Effector memory CD8-positive, alpha-beta T cell (primary cell): ENCODE results near the gene KATNBL1.
"Not testable (repeated sequence)": the region's sequence is repeated elsewhere in the genome, so short reads cannot be mapped to it uniquely, and the experiment has no call there.

ENCODE experiments used
- ATAC-seq: fragments of 150-1000 bp; cut with Tn5 transposase; replicated peaks from 2 replicates; pipeline ENCODE4 v1.10.0; 2021; ENCODE audit warnings: mild to moderate bottlenecking, moderate library complexity
- DNase-seq, 3 experiments: peaks; one replicate each; pipeline ENCODE4 v3.0.0; 2021
- H3K27ac Mint-ChIP-seq, 2 donors: one replicate each; pipeline ENCODE4 v1.8.0; 2022; ENCODE audit warnings: mild to moderate bottlenecking in 2 of 2, mixed read lengths in 2 of 2, moderate library complexity in 2 of 2
- H3K27me3 Mint-ChIP-seq, 2 donors: one replicate each; pipeline ENCODE4 v1.8.0; 2022; ENCODE audit warnings: mixed read lengths in 2 of 2
- H3K36me3 Mint-ChIP-seq: one replicate; pipeline ENCODE4 v1.8.0; 2022; ENCODE audit warnings: mild to moderate bottlenecking, moderate library complexity, mixed read lengths; ENCODE audit not compliant: insufficient read depth
- H3K4me1 Mint-ChIP-seq, 2 donors: one replicate each; pipeline ENCODE4 v1.8.0; 2022; ENCODE audit warnings: low read depth in 2 of 2, mixed read lengths in 2 of 2
- H3K4me3 Mint-ChIP-seq, 2 donors: one replicate each; pipeline ENCODE4 v1.8.0; 2022; ENCODE audit warnings: mild to moderate bottlenecking in 2 of 2, mixed read lengths in 2 of 2, moderate library complexity in 2 of 2
- H3K9me3 Mint-ChIP-seq, 2 donors: one replicate each; pipeline ENCODE4 v1.8.0; 2022; ENCODE audit warnings: mixed read lengths in 2 of 2

Gene KATNBL1

GRCh38 chr15:34121786-34122185 lies 88.1 kb downstream of the KATNBL1 start:
- not testable (repeated sequence) for DNase-seq, H3K9me3 Mint-ChIP-seq, ATAC-seq, H3K36me3 Mint-ChIP-seq, H3K4me3 Mint-ChIP-seq, H3K4me1 Mint-ChIP-seq, H3K27ac Mint-ChIP-seq
- peaks cover 24 to 37% of the 10 kb centered on the region in 2 donors for H3K27me3 Mint-ChIP-seq

- ATAC-seq, H3K4me3 Mint-ChIP-seq, H3K4me1 Mint-ChIP-seq, H3K36me3 Mint-ChIP-seq, DNase-seq, H3K27ac Mint-ChIP-seq, H3K9me3 Mint-ChIP-seq: not testable (repeated sequence)
- H3K27me3 Mint-ChIP-seq, result peaks cover 27 to 37% of the 10 kb centered on the region in 2 donors
Observed at GRCh38 chr15:34120420-34120819, 89.5 kb downstream of the KATNBL1 start.

GRCh38 chr15:34119291-34119690 lies 90.6 kb downstream of the KATNBL1 start:
- no peaks in the 10 kb centered on the region for H3K9me3 Mint-ChIP-seq
- H3K4me1 Mint-ChIP-seq, result no peaks in the 10 kb centered on the region
- DNase-seq (no peak), ATAC-seq (no peak)
- H3K4me3 Mint-ChIP-seq, result no peak overlapping the region
- no peak overlapping the region for H3K27ac Mint-ChIP-seq
- H3K36me3 Mint-ChIP-seq, result no peaks in the 10 kb centered on the region
- H3K27me3 Mint-ChIP-seq, result peaks cover 32 to 46% of the 10 kb centered on the region in 2 donors

GRCh38 chr15:34116620-34117019 lies 93.3 kb downstream of the KATNBL1 start:
- DNase-seq (no peak), ATAC-seq (no peak)
- peaks cover 3% of the 10 kb centered on the region for H3K36me3 Mint-ChIP-seq
- H3K4me1 Mint-ChIP-seq, result no peaks in the 10 kb centered on the region
- H3K9me3 Mint-ChIP-seq, result no peaks in the 10 kb centered on the region
- H3K4me3 Mint-ChIP-seq, result no peak overlapping the region
- H3K27me3 Mint-ChIP-seq, result peaks cover 46 to 55% of the 10 kb centered on the region in 2 donors
- H3K27ac Mint-ChIP-seq, result no peak overlapping the region

GRCh38 chr15:34114739-34115138 lies 95.2 kb downstream of the KATNBL1 start:
- Mint-ChIP-seq H3K36me3 (peaks cover 3% of the 10 kb centered on the region), H3K4me1 (no peaks in the 10 kb centered on the region), H3K27ac (no peak overlapping the region), H3K9me3 (no peaks in the 10 kb centered on the region), H3K4me3 (no peak overlapping the region), H3K27me3 (peaks cover 40 to 41% of the 10 kb centered on the region in 2 donors)
- ATAC-seq (no peak), DNase-seq (no peak)

- H3K27ac Mint-ChIP-seq, result no peak overlapping the region
- peaks cover 40 to 41% of the 10 kb centered on the region in 2 donors for H3K27me3 Mint-ChIP-seq
- no peaks in the 10 kb centered on the region for H3K4me1 Mint-ChIP-seq
- no peaks in the 10 kb centered on the region for H3K9me3 Mint-ChIP-seq
- ATAC-seq, result no peak
- H3K4me3 Mint-ChIP-seq, result no peak overlapping the region
- no peak for DNase-seq
- H3K36me3 Mint-ChIP-seq, result peaks cover 3% of the 10 kb centered on the region
Observed at GRCh38 chr15:34114215-34114614, 95.7 kb downstream of the KATNBL1 start.

- Mint-ChIP-seq H3K4me3 (no peak overlapping the region), H3K27ac (no peak overlapping the region), H3K9me3 (no peaks in the 10 kb centered on the region), H3K36me3 (peaks cover 3% of the 10 kb centered on the region), H3K4me1 (no peaks in the 10 kb centered on the region), H3K27me3 (peaks cover 24 to 29% of the 10 kb centered on the region in 2 donors)
- ATAC-seq (no peak), DNase-seq (no peak)
Observed at GRCh38 chr15:34111488-34111887, 98.4 kb downstream of the KATNBL1 start.

- Mint-ChIP-seq H3K4me1 (no peaks in the 10 kb centered on the region), H3K9me3 (peaks cover 0 to 2% of the 10 kb centered on the region in 2 donors), H3K4me3 (no peak overlapping the region), H3K36me3 (peaks cover 3% of the 10 kb centered on the region), H3K27me3 (peaks cover 24 to 28% of the 10 kb centered on the region in 2 donors), H3K27ac (peak overlapping the region in 1 of 2 donors; percentile 49)
- no peak for ATAC-seq
- no peak for DNase-seq
Observed at GRCh38 chr15:34109797-34110663, 99.9 kb downstream of the KATNBL1 start.

- peaks cover 2% of the 10 kb centered on the region for H3K36me3 Mint-ChIP-seq
- H3K9me3 Mint-ChIP-seq, result peaks cover 0 to 2% of the 10 kb centered on the region in 2 donors
- no peak overlapping the region for H3K4me3 Mint-ChIP-seq
- DNase-seq (no peak), ATAC-seq (no peak)
- no peak overlapping the region for H3K27ac Mint-ChIP-seq
- H3K4me1 Mint-ChIP-seq, result no peaks in the 10 kb centered on the region
- H3K27me3 Mint-ChIP-seq, result peaks cover under 1 to 1% of the 10 kb centered on the region in 2 donors
Observed at GRCh38 chr15:34107315-34107714, 102.6 kb downstream of the KATNBL1 start.

- Mint-ChIP-seq H3K27me3 (no peaks in the 10 kb centered on the region), H3K9me3 (peaks cover 0 to 2% of the 10 kb centered on the region in 2 donors), H3K4me1 (peaks cover 5 to 7% of the 10 kb centered on the region in 2 donors), H3K27ac (no peak overlapping the region), H3K36me3 (peaks cover 10% of the 10 kb centered on the region), H3K4me3 (no peak overlapping the region)
- DNase-seq (no peak), ATAC-seq (no peak)
Observed at GRCh38 chr15:34106423-34106822, 103.5 kb downstream of the KATNBL1 start.

- Mint-ChIP-seq H3K9me3 (peaks cover 0 to 2% of the 10 kb centered on the region in 2 donors), H3K27me3 (no peaks in the 10 kb centered on the region), H3K4me1 (peaks cover 20 to 34% of the 10 kb centered on the region in 2 donors), H3K36me3 (peaks cover 21% of the 10 kb centered on the region), H3K4me3 (peak overlapping the region; percentile 100), H3K27ac (peak overlapping the region; percentile 100)
- ATAC-seq (no peak), DNase-seq (no peak)
Observed at GRCh38 chr15:34102175-34102925, 107.5 kb downstream of the KATNBL1 start.

GRCh38 chr15:34101366-34102174 lies 108.3 kb downstream of the KATNBL1 start, which contains the start of the genes EMC7 and PGBD4:
Gene EMC7, minus strand, starts transcription at chr15:34101862. Its CDS starts 23 bp downstream, at chr15:34101839.
Gene PGBD4, plus strand, starts transcription at chr15:34102083. Its CDS starts 449 bp downstream, at chr15:34102532.
- peaks cover 0 to 2% of the 10 kb centered on the region in 2 donors for H3K9me3 Mint-ChIP-seq
- DNase-seq (peak; percentile 99 to 100 (median 100)), ATAC-seq (peak; percentile 96)
- H3K36me3 Mint-ChIP-seq, result peaks cover 25% of the 10 kb centered on the region
- peak within 1 kb of the TSS; percentile 100 for H3K4me3 Mint-ChIP-seq
- H3K4me1 Mint-ChIP-seq, result peaks cover 20 to 36% of the 10 kb centered on the region in 2 donors
- no peaks in the 10 kb centered on the region for H3K27me3 Mint-ChIP-seq
- peak within 1 kb of the TSS; percentile 100 for H3K27ac Mint-ChIP-seq

GRCh38 chr15:34099914-34100313 lies 110.0 kb downstream of the KATNBL1 start:
- no peak for DNase-seq
- Mint-ChIP-seq H3K4me3 (peak overlapping the region; percentile 47 to 52), H3K36me3 (peaks cover 36% of the 10 kb centered on the region), H3K4me1 (peaks cover 24 to 40% of the 10 kb centered on the region in 2 donors), H3K27ac (peak overlapping the region in 1 of 2 donors; percentile 100), H3K9me3 (no peaks in the 10 kb centered on the region), H3K27me3 (no peaks in the 10 kb centered on the region)
- no peak for ATAC-seq
